HepG2 (cell line): ENCODE measurements around the gene VNN1. TPM values are rescaled to one million over a fixed set of nuclear protein-coding genes. Genes with fewer than 3 reads are reported as not detected.

ENCODE experiments used
- CBFB ChIP-seq: sonication (generic); formaldehyde crosslinking; IDR thresholded peaks from 2 replicates; pipeline ENCODE4 v1.4.0; 2020; ENCODE audit warnings: missing genetic modification reagents
- CCAR2 ChIP-seq: fragments of 200-400 bp; formaldehyde crosslinking; optimal IDR thresholded peaks from 2 replicates; pipeline ENCODE3; 2018; ENCODE audit warnings: low read depth, mild to moderate bottlenecking, low read length, moderate library complexity
- FOSL2 ChIP-seq: sonication (generic); formaldehyde crosslinking; IDR thresholded peaks from 2 replicates; pipeline ENCODE4 v1.4.0; 2020; ENCODE audit warnings: missing genetic modification reagents
- HMG20A ChIP-seq: IDR thresholded peaks from 2 replicates; pipeline ENCODE4 v1.6.1; 2016; ENCODE audit warnings: borderline replicate concordance
- IRF2 ChIP-seq: IDR thresholded peaks from 2 replicates; pipeline ENCODE4 v1.6.1; 2018; ENCODE audit warnings: missing genetic modification reagents, missing compliant biosample characterization
- MIXL1 ChIP-seq: IDR thresholded peaks from 2 replicates; pipeline ENCODE4 v1.6.1; 2016
- MTF2 ChIP-seq: sonication (generic); formaldehyde crosslinking; IDR thresholded peaks from 2 replicates; pipeline ENCODE4 v1.5.0; 2020; ENCODE audit warnings: missing genetic modification reagents, borderline replicate concordance
- PHB2 ChIP-seq: fragments of 450-650 bp; IDR thresholded peaks from 2 replicates; pipeline ENCODE4 v1.6.1; 2018; ENCODE audit not compliant: partially characterized antibody
- TAF1 ChIP-seq: sonication (generic); formaldehyde crosslinking; IDR thresholded peaks from 2 replicates; pipeline ENCODE4 v1.4.0; 2020; ENCODE audit warnings: missing genetic modification reagents
- TEF ChIP-seq: sonication (generic); formaldehyde crosslinking; IDR thresholded peaks from 2 replicates; pipeline ENCODE4 v1.5.0; 2020; ENCODE audit warnings: missing genetic modification reagents
- ZBTB40 ChIP-seq, 2 experiments: fragments of 450-650 bp in 1 of 2; sonication (generic) in 1 of 2; formaldehyde crosslinking in 1 of 2; IDR thresholded peaks; 2 replicates each; pipeline versions ENCODE4 v1.6.1 to v1.8.0; 2016 to 2022; ENCODE audit warnings: antibody characterized with exemption in 1 of 2, mild to moderate bottlenecking in 1 of 2, missing genetic modification reagents in 1 of 2
- ZFYVE20 ChIP-seq: sonication (generic); formaldehyde crosslinking; IDR thresholded peaks from 2 replicates; pipeline ENCODE4 v1.8.0; 2023; ENCODE audit warnings: low read depth, mild to moderate bottlenecking, moderate library complexity, missing genetic modification reagents, borderline replicate concordance
- ZNF33B ChIP-seq: sonication (generic); formaldehyde crosslinking; IDR thresholded peaks from 2 replicates; pipeline ENCODE4 v1.5.1; 2020; ENCODE audit warnings: mild to moderate bottlenecking, missing genetic modification reagents
- ZNF354B ChIP-seq: sonication (generic); formaldehyde crosslinking; IDR thresholded peaks from 2 replicates; pipeline ENCODE4 v1.8.0; 2022; ENCODE audit warnings: mild to moderate bottlenecking, missing genetic modification reagents
- ZNF383 ChIP-seq: sonication (generic); formaldehyde crosslinking; IDR thresholded peaks from 2 replicates; pipeline ENCODE4 v1.4.0; 2020; ENCODE audit warnings: missing genetic modification reagents, mild to moderate bottlenecking, borderline replicate concordance
- polyA plus RNA-seq, 8 experiments: library from polyadenylated mRNA; depleted of rRNA in 3 of 8; stranded (reverse) in 7 of 8; unstranded in 1 of 8; fragments of >200 nt; fragmentation: Illumina TruSeq in 4 of 8; extraction: Trizol in 4 of 8; gene quantifications; 2 replicates each; pipeline versions ENCODE4 v1.2.1 to v1.2.3, GENCODE V29; 2011 to 2016; ENCODE audit warnings: low read depth in 4 of 8, missing spikeins in 1 of 8, mixed read lengths in 1 of 8; ENCODE audit not compliant: insufficient read depth in 1 of 8
- total RNA-seq, 5 experiments: library from RNA; depleted of rRNA; stranded (reverse); fragments of >200 nt; fragmentation: Illumina TruSeq; extraction: Trizol; gene quantifications; 2 replicates each; pipeline ENCODE4 v1.2.3, GENCODE V29; 2016; ENCODE audit warnings: low read depth in 1 of 5
- TF ChIP-seq, protein P1 (sequence below): sonication (generic); formaldehyde crosslinking; conservative IDR thresholded peaks from 2 replicates; pipeline ENCODE4 v1.4.0; 2020; ENCODE audit warnings: missing genetic modification reagents
- TF ChIP-seq, protein P2 (sequence below): sonication (generic); formaldehyde crosslinking; IDR thresholded peaks from 2 replicates; pipeline ENCODE4 v1.9.0; 2021; ENCODE audit warnings: missing genetic modification reagents, borderline replicate concordance

The VNN1 gene
- total and polyA plus RNA-seq, 2 of the 13 experiments (the other 11 are each of a cell fraction or from before 2014, with no cell fraction given): 0.62 to 4.0 TPM

DNA sequence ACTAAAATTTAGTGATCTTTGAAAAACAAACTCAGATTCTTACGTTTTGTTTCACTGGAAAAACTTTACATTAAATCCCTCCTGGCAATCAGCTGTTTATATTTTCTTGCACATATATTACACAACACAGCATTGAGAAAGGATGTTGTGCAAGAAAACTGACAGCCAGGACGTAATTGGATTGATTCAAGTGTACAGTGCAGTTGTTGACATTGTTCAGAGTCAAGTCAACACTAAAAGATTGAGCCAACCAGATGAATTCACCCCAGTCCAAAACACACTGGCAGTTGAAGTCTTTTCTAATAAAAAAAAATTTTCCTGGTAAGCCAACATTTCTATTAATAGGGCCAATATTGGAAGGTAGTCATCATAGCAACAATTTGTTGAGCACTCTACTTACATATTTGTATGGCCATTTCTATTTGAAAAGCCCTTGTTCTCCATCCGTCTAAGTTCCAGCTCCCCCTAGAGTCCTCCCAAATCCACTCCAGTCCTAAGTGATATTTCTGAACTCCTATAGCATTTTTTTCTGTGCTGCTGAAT lies 20.9 kb upstream of the VNN1 start (continued):
- no peak for TF ChIP-seq CCAR2
- no peak; the same call in 1 of the 2 replicates for TF ChIP-seq ZNF33B (CRISPR knock-in tag)
- no peak for TF ChIP-seq ZFYVE20 (CRISPR knock-in tag)
- TF ChIP-seq ZNF383 (CRISPR knock-in tag): no peak
- no peak for TF ChIP-seq ZBTB40 (IDR thresholded peaks at IDR 0.05)
- peak; percentile 60; the same call in 1 of the 2 replicates for TF ChIP-seq ZBTB40 (CRISPR knock-in tag; IDR thresholded peaks at IDR 0.05)
- TF ChIP-seq, protein P1, sequence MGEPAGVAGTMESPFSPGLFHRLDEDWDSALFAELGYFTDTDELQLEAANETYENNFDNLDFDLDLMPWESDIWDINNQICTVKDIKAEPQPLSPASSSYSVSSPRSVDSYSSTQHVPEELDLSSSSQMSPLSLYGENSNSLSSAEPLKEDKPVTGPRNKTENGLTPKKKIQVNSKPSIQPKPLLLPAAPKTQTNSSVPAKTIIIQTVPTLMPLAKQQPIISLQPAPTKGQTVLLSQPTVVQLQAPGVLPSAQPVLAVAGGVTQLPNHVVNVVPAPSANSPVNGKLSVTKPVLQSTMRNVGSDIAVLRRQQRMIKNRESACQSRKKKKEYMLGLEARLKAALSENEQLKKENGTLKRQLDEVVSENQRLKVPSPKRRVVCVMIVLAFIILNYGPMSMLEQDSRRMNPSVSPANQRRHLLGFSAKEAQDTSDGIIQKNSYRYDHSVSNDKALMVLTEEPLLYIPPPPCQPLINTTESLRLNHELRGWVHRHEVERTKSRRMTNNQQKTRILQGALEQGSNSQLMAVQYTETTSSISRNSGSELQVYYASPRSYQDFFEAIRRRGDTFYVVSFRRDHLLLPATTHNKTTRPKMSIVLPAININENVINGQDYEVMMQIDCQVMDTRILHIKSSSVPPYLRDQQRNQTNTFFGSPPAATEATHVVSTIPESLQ (CRISPR knock-in tag): peak; percentile 92; the same call in 1 of the 2 replicates
- peak; percentile 85 for TF ChIP-seq FOSL2 (CRISPR knock-in tag)
- TF ChIP-seq, protein P2, sequence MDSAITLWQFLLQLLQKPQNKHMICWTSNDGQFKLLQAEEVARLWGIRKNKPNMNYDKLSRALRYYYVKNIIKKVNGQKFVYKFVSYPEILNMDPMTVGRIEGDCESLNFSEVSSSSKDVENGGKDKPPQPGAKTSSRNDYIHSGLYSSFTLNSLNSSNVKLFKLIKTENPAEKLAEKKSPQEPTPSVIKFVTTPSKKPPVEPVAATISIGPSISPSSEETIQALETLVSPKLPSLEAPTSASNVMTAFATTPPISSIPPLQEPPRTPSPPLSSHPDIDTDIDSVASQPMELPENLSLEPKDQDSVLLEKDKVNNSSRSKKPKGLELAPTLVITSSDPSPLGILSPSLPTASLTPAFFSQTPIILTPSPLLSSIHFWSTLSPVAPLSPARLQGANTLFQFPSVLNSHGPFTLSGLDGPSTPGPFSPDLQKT (CRISPR knock-in tag): no peak
- TF ChIP-seq MIXL1 (CRISPR knock-in tag): peak; percentile 100
- TF ChIP-seq TEF (CRISPR knock-in tag): peak; percentile 68
- TF ChIP-seq MTF2 (CRISPR knock-in tag): no peak
- TF ChIP-seq HMG20A (CRISPR knock-in tag): peak; percentile 98
- TF ChIP-seq PHB2: no peak
- no peak for TF ChIP-seq TAF1 (CRISPR knock-in tag)
- no peak for TF ChIP-seq ZNF354B (CRISPR knock-in tag)
- no peak for TF ChIP-seq CBFB
- peak; percentile 90 for TF ChIP-seq IRF2 (CRISPR knock-in tag)
